ENCODE data around the gene THSD7B.

THSD7B gene

GRCh38 chr2:137724912-137725311 lies 959.6 kb downstream of the THSD7B start:
- DNase-seq = no peak
